H9 (cell line): ENCODE data around the gene TMPRSS6. TPM values are rescaled to one million over a fixed set of nuclear protein-coding genes. Genes with fewer than 3 reads are reported as not detected.

Experiments used
- DNase-seq: peaks from one replicate; pipeline ENCODE4 v3.0.0-alpha.2; 2017
- H2AFZ ChIP-seq: one replicate; pipeline ENCODE4 v1.6.1; 2013; ENCODE audit warnings: mild to moderate bottlenecking, low read length, control low read depth, moderate library complexity
- H2AK5ac ChIP-seq: 2 replicates; pipeline ENCODE4 v1.6.1; 2013; ENCODE audit warnings: low read length, control low read depth, mixed read lengths; ENCODE audit not compliant: insufficient read length
- H2BK120ac ChIP-seq: one replicate; pipeline ENCODE4 v1.6.1; 2013; ENCODE audit warnings: low read depth, mild to moderate bottlenecking, low read length, control low read depth, inconsistent platforms; ENCODE audit not compliant: poor library complexity, severe bottlenecking
- H2BK12ac ChIP-seq: 2 replicates; pipeline ENCODE4 v1.6.1; 2013; ENCODE audit warnings: low read length, control low read depth, mixed read lengths, low read depth; ENCODE audit not compliant: insufficient read length
- H2BK15ac ChIP-seq: 2 replicates; pipeline ENCODE4 v1.6.1; 2013; ENCODE audit warnings: low read depth, low read length, control low read depth
- H2BK20ac ChIP-seq: one replicate; pipeline ENCODE4 v1.6.1; 2013; ENCODE audit warnings: low read depth, mild to moderate bottlenecking, low read length, control low read depth, inconsistent platforms; ENCODE audit not compliant: poor library complexity, severe bottlenecking
- H2BK5ac ChIP-seq: 2 replicates; pipeline ENCODE4 v1.6.1; 2013; ENCODE audit warnings: low read length, control low read depth, mixed read lengths; ENCODE audit not compliant: insufficient read length
- H3K14ac ChIP-seq: 2 replicates; pipeline ENCODE4 v1.6.1; 2013; ENCODE audit warnings: low read length, control low read depth; ENCODE audit not compliant: insufficient read depth
- H3K18ac ChIP-seq: 2 replicates; pipeline ENCODE4 v1.6.1; 2013; ENCODE audit warnings: low read depth, mild to moderate bottlenecking, mixed read lengths, low read length, control low read depth; ENCODE audit not compliant: insufficient read length
- H3K23ac ChIP-seq: 2 replicates; pipeline ENCODE4 v1.6.1; 2013; ENCODE audit warnings: low read length, control low read depth, mixed read lengths, low read depth; ENCODE audit not compliant: insufficient read length
- H3K23me2 ChIP-seq: 2 replicates; pipeline ENCODE4 v1.6.1; 2013; ENCODE audit warnings: low read depth, mild to moderate bottlenecking, mixed read lengths, low read length, control low read depth; ENCODE audit not compliant: insufficient read length, poor library complexity, severe bottlenecking
- H3K27ac ChIP-seq: 2 replicates; pipeline ENCODE4 v1.5.1; 2013; ENCODE audit warnings: low read length, control low read depth, mixed read lengths, low read depth; ENCODE audit not compliant: insufficient read length
- H3K27me3 ChIP-seq: 2 replicates; pipeline ENCODE4 v1.6.1; 2013; ENCODE audit warnings: low read length, control low read depth, inconsistent platforms; ENCODE audit not compliant: insufficient read depth
- H3K4ac ChIP-seq: 2 replicates; pipeline ENCODE4 v1.6.1; 2013; ENCODE audit warnings: low read depth, mild to moderate bottlenecking, control low read depth, inconsistent platforms, low read length, moderate library complexity
- H3K4me1 ChIP-seq: 2 replicates; pipeline ENCODE4 v1.6.1; 2013; ENCODE audit warnings: low read length, control low read depth, inconsistent platforms; ENCODE audit not compliant: insufficient read depth
- H3K4me2 ChIP-seq: 2 replicates; pipeline ENCODE4 v1.6.1; 2013; ENCODE audit warnings: low read length, control low read depth, mixed read lengths; ENCODE audit not compliant: insufficient read length, insufficient read depth
- H3K56ac ChIP-seq: 2 replicates; pipeline ENCODE4 v1.6.1; 2013; ENCODE audit warnings: low read depth, mild to moderate bottlenecking, mixed read lengths, low read length, control low read depth; ENCODE audit not compliant: insufficient read length
- H3K79me1 ChIP-seq: 2 replicates; pipeline ENCODE4 v1.6.1; 2013; ENCODE audit warnings: low read depth, mild to moderate bottlenecking, moderate library complexity, low read length, control low read depth, inconsistent platforms; ENCODE audit not compliant: insufficient read depth, poor library complexity, severe bottlenecking
- H3K79me2 ChIP-seq: 2 replicates; pipeline ENCODE4 v1.6.1; 2013; ENCODE audit warnings: low read length, control low read depth, inconsistent platforms; ENCODE audit not compliant: insufficient read depth
- H3K9ac ChIP-seq: 2 replicates; pipeline ENCODE4 v1.6.1; 2013; ENCODE audit warnings: low read length, control low read depth, mixed read lengths; ENCODE audit not compliant: insufficient read length; ENCODE audit errors: extremely low read depth
- H3K9me3 ChIP-seq: one replicate; pipeline ENCODE4 v1.6.1; 2013; ENCODE audit warnings: low read depth, low read length, inconsistent platforms; ENCODE audit not compliant: control insufficient read depth
- H3T11ph ChIP-seq: one replicate; pipeline ENCODE4 v1.6.1; 2013; ENCODE audit warnings: mild to moderate bottlenecking, low read length, control low read depth, inconsistent platforms
- H4K20me1 ChIP-seq: one replicate; pipeline ENCODE4 v1.6.1; 2013; ENCODE audit not compliant: control insufficient read depth, insufficient read length, insufficient read depth
- H4K5ac ChIP-seq: 2 replicates; pipeline ENCODE4 v1.6.1; 2013; ENCODE audit warnings: low read depth, mild to moderate bottlenecking, mixed read lengths, low read length, control low read depth; ENCODE audit not compliant: insufficient read length
- H4K8ac ChIP-seq: replicated peaks from 2 replicates; pipeline ENCODE4 v1.6.1; 2013; ENCODE audit warnings: low read length, control low read depth, mixed read lengths, low read depth; ENCODE audit not compliant: insufficient read length
- H4K91ac ChIP-seq: 2 replicates; pipeline ENCODE4 v1.6.1; 2013; ENCODE audit warnings: low read depth, mild to moderate bottlenecking, moderate library complexity, mixed read lengths, low read length, control low read depth; ENCODE audit not compliant: insufficient read length
- H3K27ac Mint-ChIP-seq, 3 experiments: 2 replicates in 2 of 3; 3 replicates in 1 of 3; pipeline ENCODE4 v1.8.0; 2020 to 2021; ENCODE audit warnings: mixed read lengths in 3 of 3, mild to moderate bottlenecking in 1 of 3, moderate library complexity in 1 of 3
- H3K27me3 Mint-ChIP-seq: 2 replicates; pipeline ENCODE4 v1.8.0; 2021; ENCODE audit warnings: low read depth, mild to moderate bottlenecking, moderate library complexity, mixed read lengths
- H3K36me3 Mint-ChIP-seq, 3 experiments: 2 replicates in 2 of 3; 3 replicates in 1 of 3; pipeline ENCODE4 v1.8.0; 2020 to 2021; ENCODE audit warnings: low read depth in 3 of 3, mixed read lengths in 3 of 3; ENCODE audit not compliant: insufficient read depth in 1 of 3
- H3K4me1 Mint-ChIP-seq, 2 experiments: 2 replicates each; pipeline ENCODE4 v1.8.0; 2020; ENCODE audit warnings: mixed read lengths in 2 of 2
- H3K4me3 Mint-ChIP-seq, 2 experiments: 2 replicates in 1 of 2; 3 replicates in 1 of 2; pipeline ENCODE4 v1.8.0; 2020 to 2021; ENCODE audit warnings: mild to moderate bottlenecking in 2 of 2, mixed read lengths in 2 of 2, moderate library complexity in 1 of 2
- H3K9me3 Mint-ChIP-seq, 2 experiments: 2 replicates in 1 of 2; 3 replicates in 1 of 2; pipeline ENCODE4 v1.8.0; 2020; ENCODE audit warnings: mild to moderate bottlenecking in 2 of 2, mixed read lengths in 2 of 2, moderate library complexity in 1 of 2
- WGBS: extraction: QIAGEN DNeasy Blood & Tissue Kit; methylation state at CpG from one replicate; pipeline ENCODE4 v1.1.7; 2013; ENCODE audit warnings: missing lambda C conversion rate, low lambda C conversion rate, mixed read lengths; ENCODE audit not compliant: insufficient read length; ENCODE audit errors: extremely low coverage; 5-methylcytosine and 5-hydroxymethylcytosine counted together
- total RNA-seq: library from RNA; stranded (reverse); gene quantifications from 2 replicates; pipeline ENCODE4 v1.2.1, GENCODE V29; 2021
- TF ChIP-seq, protein P1 (sequence below): fragments of 200-600 bp; sonication (generic); conservative IDR thresholded peaks from 3 replicates; pipeline ENCODE4 v1.8.0; 2021; ENCODE audit warnings: antibody characterized with exemption, mild to moderate bottlenecking

The TMPRSS6 gene
- total RNA-seq, 1 experiment from 2014 or later: not detected

DNA sequence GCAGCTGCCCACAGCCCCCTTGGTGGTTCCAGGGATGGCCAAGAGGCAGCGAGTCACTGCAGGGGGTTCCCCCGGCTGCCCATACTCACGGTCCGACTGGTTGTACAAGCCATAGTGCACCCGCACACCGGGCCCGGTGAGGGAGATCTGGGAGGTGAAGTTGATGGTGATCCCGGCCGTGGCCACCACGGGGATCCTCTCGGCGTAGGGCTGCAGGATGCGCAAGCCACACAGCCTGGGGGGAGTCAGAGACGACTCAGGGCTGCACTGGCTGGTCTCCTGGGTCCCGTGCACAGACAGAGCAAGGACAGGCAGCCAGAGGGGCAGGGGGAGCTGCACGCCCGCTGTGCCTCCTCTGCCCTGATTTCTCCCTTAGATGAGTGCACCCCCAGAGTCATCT lies 34.5 kb downstream of the TMPRSS6 start:
- WGBS: no CpG with 5 or more reads among the region's 17 CpGs
- H2BK20ac ChIP-seq: no peak overlapping the region
- no peak overlapping the region for H3K9ac ChIP-seq
- no peaks in the 10 kb centered on the region; the same call in 1 of the 2 replicates for H3K4me1 ChIP-seq
- no peaks in the 10 kb centered on the region for H3K23me2 ChIP-seq
- no peak for DNase-seq
- peaks cover 10% of the 10 kb centered on the region in 2 experiments; a peak in 3 of 4 replicates for H3K4me1 Mint-ChIP-seq
- no peak overlapping the region for H3T11ph ChIP-seq
- no peak overlapping the region for H2AK5ac ChIP-seq
- H3K9me3 ChIP-seq: no peaks in the 10 kb centered on the region
- TF ChIP-seq, protein P1, sequence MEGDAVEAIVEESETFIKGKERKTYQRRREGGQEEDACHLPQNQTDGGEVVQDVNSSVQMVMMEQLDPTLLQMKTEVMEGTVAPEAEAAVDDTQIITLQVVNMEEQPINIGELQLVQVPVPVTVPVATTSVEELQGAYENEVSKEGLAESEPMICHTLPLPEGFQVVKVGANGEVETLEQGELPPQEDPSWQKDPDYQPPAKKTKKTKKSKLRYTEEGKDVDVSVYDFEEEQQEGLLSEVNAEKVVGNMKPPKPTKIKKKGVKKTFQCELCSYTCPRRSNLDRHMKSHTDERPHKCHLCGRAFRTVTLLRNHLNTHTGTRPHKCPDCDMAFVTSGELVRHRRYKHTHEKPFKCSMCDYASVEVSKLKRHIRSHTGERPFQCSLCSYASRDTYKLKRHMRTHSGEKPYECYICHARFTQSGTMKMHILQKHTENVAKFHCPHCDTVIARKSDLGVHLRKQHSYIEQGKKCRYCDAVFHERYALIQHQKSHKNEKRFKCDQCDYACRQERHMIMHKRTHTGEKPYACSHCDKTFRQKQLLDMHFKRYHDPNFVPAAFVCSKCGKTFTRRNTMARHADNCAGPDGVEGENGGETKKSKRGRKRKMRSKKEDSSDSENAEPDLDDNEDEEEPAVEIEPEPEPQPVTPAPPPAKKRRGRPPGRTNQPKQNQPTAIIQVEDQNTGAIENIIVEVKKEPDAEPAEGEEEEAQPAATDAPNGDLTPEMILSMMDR: no peak
- no peak overlapping the region for H4K91ac ChIP-seq
- H4K8ac ChIP-seq: no peak overlapping the region
- no peak overlapping the region for H3K18ac ChIP-seq
- H2AFZ ChIP-seq: no peak overlapping the region
- no peaks in the 10 kb centered on the region for H3K79me2 ChIP-seq
- H3K27me3 Mint-ChIP-seq: peaks cover 22% of the 10 kb centered on the region
- H3K4me2 ChIP-seq: no peak overlapping the region
- no peak overlapping the region for H2BK5ac ChIP-seq
- no peaks in the 10 kb centered on the region for H3K79me1 ChIP-seq
- H3K4ac ChIP-seq: no peak overlapping the region
- H3K4me3 Mint-ChIP-seq: no peak overlapping the region
- H2BK15ac ChIP-seq: no peak overlapping the region
- H3K36me3 Mint-ChIP-seq: no peaks in the 10 kb centered on the region
- no peak overlapping the region for H2BK120ac ChIP-seq
- H3K23ac ChIP-seq: no peak overlapping the region
- H3K56ac ChIP-seq: no peak overlapping the region
- no peaks in the 10 kb centered on the region for H3K9me3 Mint-ChIP-seq
- no peak overlapping the region for H3K14ac ChIP-seq
- no peak overlapping the region; a peak in 1 of 7 replicates for H3K27ac Mint-ChIP-seq
- peaks cover 7% of the 10 kb centered on the region; the same call in 1 of the 2 replicates for H3K27me3 ChIP-seq
- no peak overlapping the region for H2BK12ac ChIP-seq
- no peak overlapping the region for H4K5ac ChIP-seq
- no peaks in the 10 kb centered on the region for H4K20me1 ChIP-seq
- no peak overlapping the region for H3K27ac ChIP-seq
